HG03565 (cell line): ENCODE measurements around the gene ARHGEF10L.
"Not testable (repeated sequence)": the region's sequence is repeated elsewhere in the genome, so short reads cannot be mapped to it uniquely, and the experiment has no call there.

Source experiments
- ATAC-seq: cut with Tn5 transposase; IDR thresholded peaks from one replicate; pipeline ENCODE4 v1.9.1; 2021; ENCODE audit warnings: mild to moderate bottlenecking, moderate library complexity; ENCODE audit not compliant: unreplicated experiment

Gene ARHGEF10L

GRCh38 chr1:17539477-17540254 is at the start of gene ARHGEF10L:
Gene ARHGEF10L (plus strand): TSS chr1:17539698. CDS start chr1:17580596, 40,898 bp downstream.
- ATAC-seq: no peak

DNA sequence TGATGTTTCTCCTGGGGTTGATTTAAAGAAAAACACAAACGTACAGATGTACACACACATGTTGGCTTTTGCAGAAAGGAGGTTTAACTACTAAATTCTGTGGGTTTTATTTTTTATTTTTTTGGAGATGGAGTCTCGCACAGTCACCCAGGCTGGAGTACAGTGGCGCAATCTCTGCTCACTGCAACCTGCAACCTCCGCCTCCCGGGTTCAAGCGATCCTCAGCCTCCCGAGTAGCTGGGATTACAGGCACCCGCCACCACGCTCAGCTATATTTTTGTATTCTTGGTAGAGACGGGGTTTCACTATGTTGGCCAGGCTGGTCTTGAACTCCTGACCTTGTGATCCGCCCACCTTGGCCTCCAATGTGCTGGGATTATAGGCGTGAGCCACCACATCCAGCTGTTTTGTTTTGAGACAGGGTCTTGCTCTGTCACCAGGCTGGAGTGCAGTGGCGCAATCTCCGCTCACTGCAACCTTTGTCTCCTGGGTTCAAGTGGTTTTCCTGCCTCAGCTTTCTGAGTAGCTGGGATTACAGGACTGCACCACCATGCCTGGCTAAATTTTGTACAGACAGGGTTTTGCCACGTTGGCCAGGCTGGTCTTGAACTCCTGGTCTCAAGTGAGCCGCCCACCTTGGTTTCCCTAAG is 49.6 kb upstream of the ARHGEF10L start:
- not testable (repeated sequence) for ATAC-seq

DNA sequence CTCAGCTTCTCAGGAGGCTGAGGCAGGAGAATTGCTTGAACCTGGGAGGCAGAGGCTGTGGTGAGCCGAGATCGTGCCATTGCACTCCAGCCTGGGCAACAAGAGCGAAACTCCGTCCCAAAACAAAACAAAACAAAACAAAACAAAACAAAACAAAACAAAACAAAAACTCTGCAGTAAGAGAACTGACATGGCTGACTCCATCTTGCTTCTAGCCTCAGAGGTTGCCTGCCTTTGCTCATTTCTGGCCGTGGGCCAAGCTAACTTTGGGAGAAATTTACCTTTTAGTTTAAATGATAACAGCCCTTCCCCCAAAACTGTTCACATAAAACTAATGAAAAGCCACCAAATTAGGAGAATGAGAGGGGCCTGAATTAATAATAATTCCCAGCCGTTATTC is 48.8 kb upstream of the ARHGEF10L start:
- not testable (repeated sequence) for ATAC-seq

DNA sequence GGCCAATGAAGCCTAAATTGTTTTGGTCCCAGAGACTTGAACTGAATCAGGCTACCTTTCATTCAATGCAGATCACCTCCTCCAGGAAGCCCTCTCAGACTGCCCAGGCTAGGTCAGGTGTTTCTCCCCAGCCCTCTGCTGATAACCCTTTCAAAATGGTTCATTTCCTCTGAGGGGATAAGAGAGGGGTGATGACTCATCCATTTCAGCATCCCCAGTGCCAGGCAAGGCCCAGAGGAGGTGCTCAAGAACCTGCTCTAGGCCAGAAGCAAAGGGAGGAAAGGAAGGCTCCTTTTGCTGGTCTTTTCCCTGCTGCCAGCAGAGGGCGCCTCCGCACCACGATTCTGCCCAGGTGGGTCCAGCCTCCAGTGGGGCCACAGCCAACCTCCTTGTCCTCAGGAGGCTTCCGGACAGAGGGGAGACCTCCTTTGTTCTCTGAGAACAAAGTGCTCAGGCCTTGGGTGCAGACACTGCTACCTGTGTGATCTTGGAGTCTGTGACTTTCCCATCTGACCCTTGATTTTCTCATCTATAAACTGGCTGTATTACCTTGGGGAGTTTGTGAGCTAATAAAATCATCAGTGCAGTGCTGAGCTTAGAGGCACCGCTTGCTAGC is 45.3 kb upstream of the ARHGEF10L start:
- ATAC-seq: no peak

DNA sequence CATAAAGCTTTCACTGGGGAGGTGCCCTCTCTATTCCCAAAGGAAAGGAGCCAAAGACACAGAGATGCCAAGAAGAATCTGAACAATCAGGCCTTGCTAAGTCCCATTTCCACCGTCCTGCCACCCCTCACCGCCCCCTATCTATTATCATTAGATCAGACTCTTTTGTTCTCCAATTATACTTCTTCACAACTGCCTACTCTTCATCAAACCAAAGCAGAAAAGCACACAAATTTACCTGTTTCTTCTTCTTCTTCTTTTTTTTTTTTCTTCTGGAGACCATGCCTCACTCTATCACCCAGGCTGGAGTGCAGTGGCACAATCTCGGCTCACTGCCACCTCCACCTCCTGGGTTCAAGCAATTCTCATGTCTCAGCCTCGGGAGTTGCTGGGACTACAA is 43.1 kb upstream of the ARHGEF10L start:
- ATAC-seq: no peak

DNA sequence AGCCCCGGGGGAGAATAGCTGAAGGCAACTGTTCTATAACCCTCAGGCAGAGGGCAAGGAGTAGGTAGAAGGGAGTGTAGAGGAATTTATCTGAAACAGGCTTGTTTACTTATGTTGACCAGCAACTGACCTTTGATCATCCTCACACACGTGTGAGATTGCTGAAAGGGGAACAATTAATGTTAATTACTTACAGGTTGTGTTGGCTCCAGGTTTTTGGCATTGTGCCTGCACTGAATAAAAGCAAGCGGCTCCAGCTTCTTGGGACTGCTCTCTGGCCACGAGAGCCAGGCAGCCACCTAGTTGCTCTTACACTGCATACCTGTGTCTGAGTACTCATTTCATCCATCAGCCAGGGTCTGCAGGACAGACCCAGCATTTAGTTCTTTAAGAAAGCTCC is 41.3 kb upstream of the ARHGEF10L start:
- ATAC-seq: no peak

DNA sequence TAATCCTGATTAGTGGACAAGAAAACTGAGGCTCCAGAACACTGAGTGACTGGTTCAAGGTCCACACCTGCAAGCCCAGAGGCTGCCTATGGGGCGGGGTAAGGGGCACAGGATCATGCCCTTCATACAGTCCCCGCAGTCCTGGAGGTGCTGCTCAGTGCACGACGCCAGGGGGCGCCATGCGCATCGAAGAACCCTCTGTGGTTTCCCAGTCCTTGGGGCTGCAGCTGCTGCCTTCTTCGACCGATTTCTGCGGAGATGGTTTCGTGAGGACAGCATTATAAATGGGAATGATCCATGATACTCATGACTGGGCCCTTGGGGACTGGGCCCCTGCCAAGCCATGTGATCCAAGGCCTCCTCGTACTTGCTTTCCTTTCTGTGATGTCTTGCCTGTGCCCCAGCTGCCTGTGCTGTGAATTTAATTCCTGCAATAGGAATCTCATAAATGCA is 37.1 kb upstream of the ARHGEF10L start:
- no peak for ATAC-seq

DNA sequence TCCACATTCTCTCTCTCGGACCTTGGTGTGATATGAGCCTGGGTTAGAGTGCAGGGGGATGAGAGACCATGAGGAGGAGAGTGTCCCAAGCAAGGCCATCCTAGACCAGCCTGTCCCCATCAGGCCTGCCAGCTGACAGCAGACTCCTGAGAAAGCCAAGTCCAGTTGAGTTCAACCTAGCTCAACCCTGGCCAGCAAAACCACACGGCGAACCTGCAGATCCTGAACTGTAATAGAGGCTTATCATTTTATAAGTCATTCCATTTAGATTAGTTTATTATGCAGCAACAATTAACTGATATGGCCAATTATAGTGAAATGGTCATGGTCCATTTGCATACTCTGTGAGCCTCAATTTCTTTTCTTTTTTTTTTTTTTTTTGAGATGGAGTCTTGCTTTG is 36.4 kb upstream of the ARHGEF10L start:
- ATAC-seq: no peak

- not testable (repeated sequence) for ATAC-seq
Measured at GRCh38 chr1:17507200-17507599, 32.3 kb upstream of the ARHGEF10L start.

- ATAC-seq: no peak
Measured at GRCh38 chr1:17507915-17508314, 31.6 kb upstream of the ARHGEF10L start.

DNA sequence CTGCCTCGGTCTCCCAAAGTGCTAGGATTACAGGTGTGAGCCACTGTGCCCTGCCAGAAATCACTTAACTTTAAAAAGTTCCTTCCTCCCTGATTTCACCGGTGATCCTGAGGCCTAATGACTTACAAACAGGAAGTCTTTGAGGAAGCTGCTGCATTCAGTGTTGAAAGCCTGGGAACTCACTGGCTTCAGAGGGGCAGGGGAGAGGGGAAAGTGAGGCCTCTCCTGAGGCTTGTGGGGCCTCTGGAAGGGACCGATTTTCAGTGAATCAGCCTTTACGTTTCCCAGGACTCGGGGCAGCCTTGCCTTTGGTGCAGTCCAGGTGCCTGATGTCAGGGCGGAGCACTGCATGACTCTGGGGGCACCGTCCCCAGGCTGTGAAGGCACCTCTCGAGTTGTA is 30.1 kb upstream of the ARHGEF10L start:
- ATAC-seq: no peak

DNA sequence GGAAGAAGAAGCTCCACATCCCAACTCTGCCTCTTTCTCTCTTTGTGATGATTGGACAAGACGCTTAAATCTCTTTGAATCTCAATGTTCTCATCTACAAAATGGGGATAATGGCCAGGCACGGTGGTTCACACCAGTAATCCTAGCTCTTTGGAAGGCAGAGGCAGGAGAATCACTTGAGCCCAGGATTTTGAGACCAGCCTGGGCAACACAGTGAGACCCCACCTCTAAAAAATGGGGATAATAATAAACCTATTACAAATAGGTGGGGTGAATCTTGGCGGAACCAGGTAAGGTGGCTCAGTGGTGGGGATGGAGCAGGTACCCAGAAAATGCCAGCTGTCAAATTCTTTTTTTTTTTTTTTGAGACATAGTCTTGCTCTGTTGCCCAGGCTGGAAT is 29.4 kb upstream of the ARHGEF10L start:
- ATAC-seq: no peak

GRCh38 chr1:17511188-17511587 is 28.3 kb upstream of the ARHGEF10L start:
- ATAC-seq: no peak

GRCh38 chr1:17513131-17513530 is 26.4 kb upstream of the ARHGEF10L start:
- no peak for ATAC-seq

DNA sequence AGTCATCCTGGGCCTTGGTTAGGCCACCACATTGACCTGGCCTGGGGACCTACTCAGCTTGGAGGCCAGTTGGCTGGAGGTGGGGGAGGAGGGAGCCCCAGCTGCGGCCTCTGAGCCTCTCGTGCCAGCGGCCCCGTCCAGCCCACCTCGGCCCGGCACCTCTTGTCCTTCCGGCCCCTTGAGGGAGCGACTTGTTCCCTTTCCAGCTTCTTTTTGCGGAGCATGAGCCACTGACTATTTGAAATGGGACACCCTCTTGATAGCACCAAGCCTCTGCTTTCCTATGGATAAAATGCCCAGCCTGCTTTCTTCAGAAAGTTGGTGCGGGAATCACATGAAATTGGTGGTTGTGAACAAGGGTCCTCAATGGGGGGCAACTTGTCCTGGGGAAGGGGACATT is 24.7 kb upstream of the ARHGEF10L start:
- ATAC-seq: no peak

DNA sequence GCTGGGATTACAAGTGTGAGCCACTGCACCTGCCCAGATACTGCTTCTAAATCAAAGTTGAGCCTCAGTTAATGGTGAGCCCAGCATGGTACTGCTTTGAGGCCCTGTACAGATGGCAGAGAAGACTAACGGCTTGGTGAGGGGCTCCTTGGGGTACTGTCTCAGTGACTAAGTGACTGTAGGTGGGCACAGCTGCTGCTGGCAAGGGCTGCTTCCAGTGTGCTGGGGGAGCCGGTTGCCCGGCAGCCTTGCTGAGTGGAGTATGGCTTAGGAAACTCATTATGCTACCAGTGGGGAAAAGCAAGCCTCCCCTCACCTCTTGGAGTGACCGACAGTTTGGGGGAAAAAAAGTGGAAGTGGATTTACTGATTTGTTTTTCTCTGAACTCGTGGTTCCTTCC is 23.6 kb upstream of the ARHGEF10L start:
- ATAC-seq: no peak

DNA sequence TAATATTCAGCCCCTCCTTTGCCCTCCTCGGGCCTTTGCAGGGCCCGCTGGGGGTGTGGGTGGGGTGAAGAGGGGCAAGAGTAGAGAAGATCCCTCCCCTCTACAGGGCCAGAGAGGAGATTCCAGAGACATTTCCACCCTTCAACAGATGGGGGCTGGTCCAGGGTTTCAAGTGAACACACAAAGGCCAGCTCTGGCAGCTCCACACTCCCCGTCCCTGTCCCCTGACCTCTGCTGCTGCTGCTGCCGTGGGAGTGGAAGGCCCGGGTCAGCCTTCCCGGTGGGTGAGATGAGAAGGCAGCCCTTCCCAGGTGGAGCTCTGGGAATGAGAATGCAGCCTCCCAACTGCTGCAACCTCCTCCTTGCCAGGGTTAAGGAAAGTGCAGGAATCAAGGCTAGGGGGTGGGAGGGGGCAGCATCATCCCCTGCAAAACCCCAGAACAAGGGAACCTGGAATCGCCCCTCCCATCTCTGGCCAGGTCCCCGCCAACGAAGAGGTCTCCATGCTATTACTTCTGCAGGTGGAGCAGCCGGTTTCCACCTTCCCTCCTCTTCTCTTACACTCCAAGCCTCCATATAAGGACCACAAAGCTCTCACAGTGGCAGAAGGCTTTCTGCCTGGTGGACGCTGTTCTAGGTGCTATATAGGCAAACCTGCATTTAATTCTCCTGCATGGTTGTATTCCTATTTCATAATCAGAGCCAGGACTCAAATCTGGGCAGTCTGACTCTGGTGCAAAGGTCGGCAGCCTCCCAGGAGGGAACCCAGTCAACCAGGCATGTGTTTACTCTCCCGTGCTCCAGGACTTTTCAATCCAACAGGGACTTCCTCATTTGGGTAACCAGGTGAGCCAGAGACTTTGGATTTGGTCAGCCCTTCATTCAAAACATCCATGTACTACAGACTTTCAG is 22.9 kb upstream of the ARHGEF10L start:
- ATAC-seq: no peak

DNA sequence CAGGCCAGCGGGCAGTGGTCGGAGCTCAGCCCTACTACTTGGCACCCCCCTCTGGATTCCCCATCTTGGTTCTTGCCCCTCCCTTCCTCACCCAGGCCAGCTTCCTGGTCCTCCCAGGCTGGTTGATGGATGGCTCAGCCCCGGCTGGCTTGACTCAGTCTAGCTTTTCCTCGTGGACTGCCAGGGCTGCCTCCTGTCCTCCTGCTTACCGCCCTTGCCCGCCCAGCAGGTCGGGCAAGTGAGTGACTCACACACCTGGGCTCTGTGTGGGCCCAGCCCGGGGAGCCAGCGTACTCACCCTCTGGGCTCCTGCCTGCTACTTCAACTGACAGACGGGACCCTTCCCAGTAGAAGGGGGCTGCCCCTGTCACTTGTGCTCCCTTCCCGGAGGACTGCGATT is 19.5 kb upstream of the ARHGEF10L start:
- ATAC-seq: no peak

DNA sequence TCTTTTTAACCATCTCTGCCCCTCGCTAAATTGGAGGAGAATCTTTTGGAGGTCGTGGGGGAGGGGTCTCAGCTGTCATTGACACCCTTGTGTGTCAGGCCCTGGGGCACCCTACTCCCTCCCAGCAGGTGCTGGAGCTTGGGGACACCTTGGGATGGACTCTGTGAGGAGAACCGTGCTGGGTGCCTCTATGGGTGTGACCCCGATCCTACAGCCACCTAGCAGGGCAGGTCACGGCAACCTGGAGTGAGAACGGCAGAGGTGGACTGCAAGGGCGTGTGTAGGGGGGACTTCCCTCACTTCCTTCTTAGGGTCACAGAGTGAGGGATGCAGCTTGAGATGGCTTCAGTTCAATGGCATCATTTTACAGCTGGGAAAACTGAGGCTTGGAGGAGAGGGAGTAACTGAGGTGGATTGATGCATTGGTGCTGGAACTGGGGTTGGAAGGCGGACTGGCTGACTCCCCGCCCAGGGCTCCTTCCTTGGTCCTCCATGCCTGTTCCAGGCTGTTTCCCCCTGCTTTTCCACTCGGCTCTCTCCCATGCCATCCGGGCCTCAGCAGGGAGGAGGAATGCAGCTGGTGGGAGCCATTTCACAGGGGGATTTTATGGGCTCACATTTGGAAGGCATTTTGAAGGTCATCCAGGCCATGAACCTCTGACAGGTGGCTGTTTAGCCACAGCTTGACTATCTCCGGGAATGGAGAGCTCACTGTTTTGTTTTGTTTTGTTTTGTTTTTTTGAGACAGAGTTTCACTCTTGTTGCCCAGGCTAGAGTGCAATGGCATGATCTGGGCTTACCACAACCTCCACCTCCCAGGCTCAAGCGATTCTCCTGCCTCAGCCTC is 18.8 kb upstream of the ARHGEF10L start:
- no peak for ATAC-seq
